ENCODE results near the gene SPACA6.
A peak's percentile ranks its signal among the peaks of the same experiment; 100 is the strongest.

Gene SPACA6

DNA sequence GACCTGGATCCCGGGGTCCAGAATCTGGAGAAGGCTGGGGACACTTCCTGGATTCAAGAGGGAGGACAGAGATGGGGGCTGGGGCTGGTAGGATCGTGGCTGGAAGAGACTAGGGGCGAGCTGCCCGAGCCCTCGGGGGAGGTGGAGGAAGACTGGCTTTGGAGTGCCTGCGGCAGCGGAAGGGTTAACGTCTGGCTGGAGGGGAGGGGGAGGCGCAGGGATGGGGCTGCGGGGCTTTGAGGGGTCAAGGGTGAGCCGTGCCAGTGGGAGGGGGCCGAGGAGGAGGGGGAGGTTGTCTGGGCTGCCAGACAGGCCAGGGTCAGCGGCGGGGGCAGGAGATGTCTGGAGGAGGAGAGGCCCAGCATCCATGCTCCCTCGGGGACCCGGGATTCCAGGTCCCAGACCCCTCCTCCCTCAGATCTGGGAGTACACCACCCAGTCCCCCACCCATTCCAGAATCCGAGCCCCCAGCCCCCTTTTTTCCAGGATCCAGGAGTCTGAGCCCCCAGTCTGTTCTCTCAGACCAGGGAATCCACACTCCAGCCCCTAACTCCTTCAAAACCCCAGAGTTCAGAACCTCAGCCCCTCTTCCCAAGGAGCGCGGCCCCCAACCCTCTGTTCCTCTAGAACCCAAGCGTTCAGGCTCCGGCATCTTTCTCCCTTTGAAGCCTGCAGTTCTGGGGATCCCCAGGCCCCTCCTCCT is 3.2 kb upstream of the SPACA6 start:
- DNase-seq = peak; percentile 85

DNA sequence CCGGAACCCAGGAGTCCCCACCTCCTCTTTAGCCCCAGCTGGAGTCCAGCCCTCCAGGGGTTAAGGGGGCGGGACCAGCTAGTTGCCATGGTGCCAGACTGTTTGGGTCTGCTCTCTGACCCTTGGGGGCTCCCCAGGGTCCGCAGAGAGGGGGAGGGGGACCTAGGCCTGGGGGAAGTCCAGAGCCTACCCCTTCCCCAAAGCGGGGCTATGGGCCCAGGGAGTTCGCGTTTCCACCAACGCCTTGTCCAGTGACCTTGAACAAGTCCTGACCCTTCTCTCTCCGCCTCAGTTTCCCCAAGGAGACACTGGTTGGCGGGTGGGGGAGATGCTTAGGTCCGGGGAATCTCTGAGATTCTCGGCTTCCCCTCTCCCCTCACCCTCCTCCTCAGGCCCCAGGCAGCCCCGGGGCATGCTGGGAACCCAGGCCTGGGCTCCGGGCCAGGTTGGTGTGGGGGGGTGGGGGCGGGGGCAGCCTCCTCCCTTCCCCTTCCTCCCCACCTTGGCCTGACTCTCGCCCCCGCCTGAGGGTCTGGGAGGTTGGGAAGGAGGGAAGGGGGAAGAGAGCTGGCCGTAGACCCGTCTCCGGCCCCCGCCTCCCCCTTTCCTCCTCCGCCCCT is 2.6 kb upstream of the SPACA6 start:
- peak; percentile 96 for DNase-seq

GRCh38 chr19:51691074-51691583 is 2.0 kb upstream of the SPACA6 start:
- no peak for DNase-seq

DNA sequence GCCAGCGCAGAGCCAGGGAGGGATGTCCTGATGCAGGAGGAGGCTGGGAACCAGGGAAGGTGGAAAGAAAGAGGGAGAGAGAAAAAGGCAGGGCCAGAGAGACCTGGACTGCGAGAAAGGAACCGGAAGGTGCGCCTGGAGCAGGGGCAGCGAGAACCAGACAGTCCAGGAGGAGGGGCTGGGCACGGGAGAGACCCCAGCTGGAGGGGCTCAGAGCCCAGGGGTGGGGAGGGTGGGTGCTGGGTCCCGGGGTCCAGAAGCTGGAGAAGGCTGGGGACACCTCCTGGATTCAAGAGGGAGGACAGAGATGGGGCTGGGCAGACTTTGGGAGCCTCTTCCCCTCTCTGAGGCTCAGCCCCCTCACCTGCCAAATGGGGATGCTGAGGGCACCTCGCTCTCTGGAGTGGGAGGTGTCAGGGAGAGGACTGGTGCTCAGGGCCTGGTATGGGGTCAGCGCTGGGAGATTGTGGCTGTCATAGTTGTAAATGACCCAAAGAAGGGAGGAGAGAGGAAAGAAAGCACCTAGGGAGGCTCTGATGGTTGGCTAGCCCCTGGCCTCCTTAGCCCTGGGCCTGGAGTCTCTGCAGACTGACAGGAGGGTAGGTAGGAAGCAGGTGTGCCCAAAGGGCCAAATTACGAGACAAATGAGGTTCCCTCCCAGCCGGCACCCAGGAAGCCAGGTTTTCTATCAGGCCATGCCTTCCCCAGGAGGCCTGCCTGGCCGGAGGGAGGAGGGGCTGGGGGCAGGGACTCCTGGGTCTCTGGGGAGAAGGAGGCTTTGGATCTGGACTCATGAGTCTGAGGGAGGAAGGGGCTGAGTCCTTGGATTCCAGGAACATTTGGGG is 1.3 kb upstream of the SPACA6 start:
- no peak for DNase-seq

DNA sequence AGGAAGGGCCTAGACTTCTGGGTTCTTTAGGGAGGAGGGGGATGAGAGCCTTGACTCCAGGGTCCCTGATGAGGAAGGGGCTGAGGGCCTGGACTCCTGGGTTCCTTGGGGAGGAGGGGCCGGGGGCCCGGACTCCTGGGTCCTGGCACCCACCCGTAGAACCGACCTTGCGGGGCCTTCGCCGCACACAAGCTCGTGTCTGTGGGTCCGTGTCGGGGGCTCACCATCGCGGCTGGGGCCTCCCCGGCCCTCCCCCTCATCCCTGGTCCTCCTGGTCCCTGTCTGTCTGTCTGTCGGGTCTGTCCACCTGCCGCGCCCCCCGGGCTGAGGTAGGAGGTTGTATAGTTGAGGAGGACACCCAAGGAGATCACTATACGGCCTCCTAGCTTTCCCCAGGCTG is 662 bp upstream of the SPACA6 start:
- DNase-seq = no peak

DNA sequence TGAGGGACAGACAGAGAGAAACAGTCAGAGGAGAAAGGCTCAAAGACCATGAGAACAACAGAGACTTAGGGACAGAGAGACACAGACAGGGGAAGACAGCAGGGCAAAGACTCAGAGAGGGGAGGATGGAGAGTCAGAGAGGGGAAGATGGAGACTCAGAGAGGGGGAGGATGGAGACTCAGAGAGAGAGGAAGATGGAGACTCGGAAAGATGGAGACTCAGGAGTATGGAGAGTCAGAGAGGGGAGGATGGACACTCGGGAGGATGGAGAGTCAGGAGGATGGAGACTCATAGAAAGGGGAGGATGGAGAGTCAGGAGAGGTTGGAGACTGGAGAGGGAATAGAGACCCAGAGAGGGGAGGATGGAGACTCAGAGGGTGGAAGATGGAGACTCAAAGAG is 689 bp downstream of the SPACA6 start:
- no peak for DNase-seq

DNA sequence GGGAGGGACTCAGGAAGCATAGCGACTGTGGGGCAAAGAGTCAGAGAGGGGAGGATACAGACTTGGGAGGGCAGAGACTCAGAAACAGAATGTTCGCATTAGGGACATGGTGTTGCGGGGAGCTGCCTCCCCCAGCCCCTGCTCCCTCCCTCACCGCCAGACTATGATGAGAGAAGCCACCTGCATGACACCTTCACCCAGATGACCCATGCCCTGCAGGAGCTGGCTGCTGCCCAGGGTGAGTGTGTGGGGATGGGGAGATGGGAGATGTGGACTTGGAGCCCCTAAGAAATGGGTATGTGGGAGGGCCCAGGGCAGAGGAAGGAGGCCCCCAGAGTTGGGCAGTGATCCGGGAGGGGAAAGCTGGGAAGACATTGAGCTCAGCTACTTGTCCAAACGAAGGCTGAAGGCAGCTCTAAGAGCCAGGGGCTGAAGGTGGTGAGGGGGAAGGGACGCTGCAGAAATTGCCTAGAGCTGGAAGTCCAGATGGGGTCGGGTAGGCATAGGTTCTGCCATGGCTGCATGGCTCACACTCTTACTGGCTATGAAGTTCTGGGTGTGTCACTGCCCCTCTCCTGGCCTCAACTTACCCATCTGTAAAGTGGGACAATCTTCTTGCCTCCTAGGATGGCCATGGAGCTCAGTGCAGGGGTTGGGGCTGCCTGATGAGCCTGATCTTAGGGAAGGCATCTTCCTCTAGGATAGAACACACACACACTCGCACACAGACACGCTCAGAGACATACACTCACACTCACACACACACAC is 1.4 kb downstream of the SPACA6 start:
- DNase-seq = no peak

DNA sequence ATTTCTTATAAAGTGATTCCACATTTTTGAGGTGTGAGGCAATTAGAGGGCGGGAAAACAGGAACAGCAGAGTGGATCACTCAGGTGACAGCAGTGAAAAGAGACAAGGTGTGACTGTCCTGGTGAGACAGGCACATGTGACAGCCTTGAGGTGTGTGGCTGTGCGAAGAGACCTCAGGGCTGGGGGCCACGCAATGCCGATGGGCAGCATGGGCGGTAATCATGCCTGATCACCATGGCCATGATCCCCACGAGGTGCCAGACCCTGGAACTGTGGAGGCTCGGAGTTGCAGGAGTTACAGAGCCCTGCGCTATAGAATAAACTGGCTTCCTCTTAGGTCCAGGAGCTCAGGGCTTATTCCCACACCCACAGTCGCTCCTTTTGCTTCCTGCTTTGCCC is 2.0 kb downstream of the SPACA6 start:
- no peak for DNase-seq

- DNase-seq = no peak
Measured at GRCh38 chr19:51695702-51696315, 2.7 kb downstream of the SPACA6 start.

DNA sequence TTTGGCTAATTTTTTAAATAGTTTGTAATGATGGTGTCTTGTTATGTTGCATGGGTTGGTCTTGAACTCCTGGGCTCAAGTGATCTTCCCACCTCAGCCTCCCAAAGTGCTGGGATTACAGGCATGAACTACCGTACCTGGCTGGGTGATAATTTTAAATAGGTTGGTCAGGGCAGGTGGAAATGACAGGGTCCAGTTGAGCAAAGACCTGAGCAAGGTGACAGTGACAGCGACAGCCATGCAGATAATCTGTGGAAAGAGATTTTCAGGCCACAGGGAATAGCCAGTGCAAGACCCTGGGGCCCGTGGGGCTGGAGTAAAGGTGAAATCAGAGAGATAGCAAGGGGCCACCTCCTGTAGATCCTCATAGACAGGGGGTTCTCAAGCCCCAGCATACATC is 3.5 kb downstream of the SPACA6 start:
- no peak for DNase-seq

GRCh38 chr19:51697169-51697776 is 4.1 kb downstream of the SPACA6 start:
- DNase-seq = no peak

- DNase-seq = no peak
Measured at GRCh38 chr19:51698296-51698695, 5.2 kb downstream of the SPACA6 start.

DNA sequence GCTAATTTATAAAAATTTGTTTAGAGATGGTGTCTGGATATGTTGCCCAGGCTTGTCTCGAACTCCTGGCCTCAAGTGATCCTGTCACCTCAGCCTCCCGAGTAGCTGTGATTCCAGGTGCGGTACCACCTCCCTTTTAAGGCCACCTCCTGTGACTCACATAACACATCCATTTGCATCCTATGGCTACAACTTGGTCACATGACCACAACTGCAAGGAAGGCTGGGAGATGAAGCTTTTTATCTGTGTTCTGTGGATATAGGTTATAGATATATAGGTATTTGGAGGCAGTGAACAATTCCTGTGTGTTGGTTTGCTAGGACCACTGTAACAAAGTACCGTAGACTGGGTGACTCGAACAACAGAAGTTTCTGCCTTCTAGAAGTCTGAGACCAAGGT is 6.0 kb downstream of the SPACA6 start:
- no peak for DNase-seq

GRCh38 chr19:51701468-51702100 is 8.5 kb downstream of the SPACA6 start:
- DNase-seq = no peak

- DNase-seq = peak; percentile 84
Measured at GRCh38 chr19:51702103-51702824, 9.1 kb downstream of the SPACA6 start.

DNA sequence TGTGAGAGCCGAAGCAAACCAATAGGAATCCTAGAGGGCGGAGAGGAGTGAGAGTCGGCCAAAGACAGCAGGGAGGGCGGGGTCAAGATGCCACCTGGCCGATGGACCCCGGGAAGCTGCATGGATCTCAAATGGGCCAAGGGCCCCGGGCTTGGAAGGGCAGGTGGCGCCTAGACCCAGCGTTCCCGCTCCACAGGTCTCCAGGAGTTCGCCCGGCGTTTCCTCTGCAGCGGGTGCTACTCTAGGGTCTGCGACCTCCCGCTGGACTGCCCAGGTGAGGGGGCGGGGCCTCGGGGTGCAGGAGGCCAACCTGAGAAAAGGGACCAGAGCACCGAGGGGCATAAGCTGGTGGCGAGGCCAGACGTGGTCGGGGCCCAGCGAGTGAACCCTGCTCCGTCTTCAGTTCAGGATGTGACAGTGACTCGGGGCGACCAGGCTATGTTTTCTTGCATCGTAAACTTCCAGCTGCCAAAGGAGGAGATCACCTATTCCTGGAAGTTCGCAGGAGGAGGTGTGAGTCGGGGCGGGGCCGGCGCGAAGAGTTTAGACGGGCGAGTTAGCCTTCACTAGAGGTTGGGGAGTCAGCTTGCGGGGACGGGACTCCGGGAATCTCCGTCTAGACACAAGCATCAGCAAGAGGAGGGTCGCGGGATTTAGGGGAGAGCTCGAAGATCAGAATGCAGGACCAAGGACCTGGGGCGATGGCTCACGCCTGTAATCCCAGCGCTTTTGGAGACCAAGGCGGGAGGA is 9.9 kb downstream of the SPACA6 start:
- no peak for DNase-seq

DNA sequence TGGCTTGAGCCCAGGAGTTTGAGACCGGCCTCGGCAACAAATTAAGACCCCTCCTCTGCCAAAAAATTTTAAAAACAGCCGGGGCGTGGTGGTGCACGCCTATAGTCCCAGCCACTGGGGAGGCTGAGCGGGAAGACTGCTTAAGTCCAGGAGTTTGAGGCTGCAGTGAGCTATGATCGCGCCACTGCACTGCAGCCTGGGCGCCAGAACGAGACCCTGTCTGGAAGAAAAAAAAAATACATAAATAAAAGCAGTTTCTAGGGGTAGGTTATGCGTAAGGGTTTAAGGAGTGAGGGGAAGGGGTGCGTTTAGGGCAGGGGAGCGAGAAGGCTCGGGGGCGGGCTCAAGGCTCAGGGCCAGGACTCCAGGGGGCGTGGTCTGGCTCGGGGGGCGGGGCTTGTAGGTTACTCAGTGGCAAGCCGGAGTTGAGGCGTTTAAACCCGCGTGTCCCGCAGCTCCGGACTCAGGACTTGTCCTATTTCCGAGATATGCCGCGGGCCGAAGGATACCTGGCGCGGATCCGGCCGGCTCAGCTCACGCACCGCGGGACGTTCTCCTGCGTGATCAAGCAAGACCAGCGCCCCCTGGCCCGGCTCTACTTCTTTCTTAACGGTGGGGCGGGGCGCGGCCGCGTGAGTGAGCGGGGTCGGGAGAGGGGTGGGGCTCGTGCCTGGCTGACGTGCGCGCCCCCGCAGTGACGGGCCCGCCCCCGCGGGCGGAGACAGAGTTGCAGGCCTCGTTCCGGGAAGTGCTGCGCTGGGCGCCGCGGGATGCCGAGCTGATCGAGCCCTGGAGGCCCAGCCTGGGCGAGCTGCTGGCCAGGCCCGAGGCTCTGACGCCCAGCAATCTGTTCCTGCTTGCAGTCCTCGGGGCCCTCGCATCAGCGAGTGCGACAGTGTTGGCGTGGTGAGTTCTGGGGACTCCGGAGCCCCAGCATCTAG is 10.7 kb downstream of the SPACA6 start:
- DNase-seq = peak; percentile 97

DNA sequence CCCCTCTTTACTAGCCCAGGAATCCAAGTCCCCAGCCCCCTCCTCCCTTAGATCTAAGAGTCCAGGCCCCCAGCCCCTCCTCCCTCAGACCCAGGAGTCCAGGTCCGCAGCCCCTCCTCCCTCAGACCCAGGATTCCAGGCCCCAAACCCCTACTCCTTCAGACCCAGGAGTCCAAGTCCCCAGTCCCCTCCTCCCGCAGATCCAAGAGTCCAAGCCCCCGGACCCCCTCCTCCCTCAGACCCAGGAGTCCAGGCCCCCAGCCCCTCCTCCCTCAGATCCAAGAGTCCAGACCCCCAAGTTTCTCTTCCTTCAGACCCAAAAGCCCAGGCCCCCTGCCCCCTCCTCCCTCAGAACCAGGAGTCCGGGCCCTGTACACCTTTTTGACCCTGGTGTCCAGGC is 11.5 kb downstream of the SPACA6 start:
- no peak for DNase-seq

DNA sequence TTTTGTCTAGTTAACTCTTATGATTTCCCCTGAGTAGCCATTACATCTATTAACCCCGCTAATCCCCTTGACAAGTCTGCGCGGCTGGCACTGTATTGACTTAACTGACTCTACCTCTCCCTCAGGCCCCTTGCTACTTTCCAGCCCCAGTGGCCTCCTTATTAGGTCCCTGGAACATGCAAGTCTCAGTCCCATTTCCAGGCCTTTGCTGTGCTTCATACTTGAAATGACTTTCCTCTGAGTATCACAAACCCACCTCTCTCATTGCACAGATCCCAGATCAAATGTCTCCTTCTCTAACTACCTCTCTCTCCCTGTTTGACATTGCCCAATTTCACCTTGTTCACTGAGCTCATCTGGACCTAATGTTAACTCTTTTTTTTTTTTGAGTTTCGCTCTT is 13.2 kb downstream of the SPACA6 start:
- DNase-seq = no peak

Measured in right hindlimb (tissue), 1 donor.